HEK293 (cell line): Measurements from ENCODE around the gene SLC15A4.

Experiments
- CTCF ChIA-PET: fragments of 350-600 bp; formaldehyde crosslinking; extraction: SDS; loops from one replicate; lab custom pipeline; 2021; ENCODE audit warnings: antibody characterized with exemption; lab: Yijun Ruan, JAX
- POLR2A ChIA-PET: fragments of 300-600 bp; formaldehyde crosslinking; extraction: SDS; loops from one replicate; lab custom pipeline; 2020; ENCODE audit warnings: antibody characterized with exemption, inconsistent platforms; lab: Yijun Ruan, JAX
- H3K27ac ChIP-seq: fragments of 200-500 bp; sonication (Bioruptor generic); 2 replicates; pipeline ENCODE4 v1.5.1; 2014; ENCODE audit warnings: low read depth, low read length, control low read depth, inconsistent platforms; ENCODE audit errors: extremely low read depth
- H3K36me3 ChIP-seq, 2 experiments: fragments of 200-500 bp in 1 of 2; sonication (Bioruptor generic) in 1 of 2; 1 replicate in 1 of 2; 2 replicates in 1 of 2; pipeline ENCODE4 v1.5.1; 2014 to 2017; ENCODE audit warnings: inconsistent platforms in 2 of 2, low read length in 2 of 2; ENCODE audit not compliant: control insufficient read depth in 2 of 2, insufficient read depth in 1 of 2
- H3K4me1 ChIP-seq: fragments of 200-500 bp; sonication (Bioruptor generic); 2 replicates; pipeline ENCODE4 v1.5.1; 2014; ENCODE audit warnings: mild to moderate bottlenecking, low read length, inconsistent platforms; ENCODE audit not compliant: control insufficient read depth, insufficient read depth
- H3K4me3 ChIP-seq: 2 replicates; pipeline ENCODE4 v1.5.1; 2011; ENCODE audit warnings: low read depth, mild to moderate bottlenecking, control low read depth, low read length, moderate library complexity
- H3K9me3 ChIP-seq: fragments of 200-500 bp; sonication (Bioruptor generic); 2 replicates; pipeline ENCODE4 v1.5.1; 2014; ENCODE audit warnings: low read depth, low read length, inconsistent platforms; ENCODE audit not compliant: control insufficient read depth, insufficient read depth
- ATF2 ChIP-seq: fragments of 450-650 bp; formaldehyde crosslinking; IDR thresholded peaks from 2 replicates; pipeline ENCODE4 v1.5.1; 2016; ENCODE audit warnings: missing biosample characterization, missing genetic modification characterization, low read depth
- BCL11A ChIP-seq: fragments of 450-650 bp; formaldehyde crosslinking; IDR thresholded peaks from 2 replicates; pipeline ENCODE4 v1.5.1; 2016; ENCODE audit warnings: low read depth, missing biosample characterization, missing genetic modification characterization
- BCL11B ChIP-seq: fragments of 450-650 bp; formaldehyde crosslinking; IDR thresholded peaks from 2 replicates; pipeline ENCODE4 v1.5.1; 2016; ENCODE audit warnings: low read depth, missing biosample characterization, missing genetic modification characterization
- GLI2 ChIP-seq: fragments of 450-650 bp; formaldehyde crosslinking; IDR thresholded peaks from 2 replicates; pipeline ENCODE4; 2017; ENCODE audit warnings: missing biosample characterization, missing genetic modification characterization, low read depth, borderline replicate concordance
- HOXC10 ChIP-seq: sonication (generic); formaldehyde crosslinking; IDR thresholded peaks from 2 replicates; pipeline ENCODE4 v1.8.1; 2023; ENCODE audit warnings: mild to moderate bottlenecking, missing genetic modification reagents
- KLF9 ChIP-seq: fragments of 450-650 bp; formaldehyde crosslinking; IDR thresholded peaks from 2 replicates; pipeline ENCODE4 v1.5.1; 2016; ENCODE audit warnings: missing biosample characterization, missing genetic modification characterization, low read depth
- PRDM10 ChIP-seq: fragments of 450-650 bp; formaldehyde crosslinking; IDR thresholded peaks from 2 replicates; pipeline ENCODE4 v1.5.1; 2016; ENCODE audit warnings: missing biosample characterization, missing genetic modification characterization
- SP2 ChIP-seq: fragments of 450-650 bp; formaldehyde crosslinking; IDR thresholded peaks from 2 replicates; pipeline ENCODE4 v1.5.1; 2016; ENCODE audit warnings: missing biosample characterization, missing genetic modification characterization
- ZFP37 ChIP-seq: fragments of 450-650 bp; formaldehyde crosslinking; IDR thresholded peaks from 2 replicates; pipeline ENCODE4 v1.5.1; 2016; ENCODE audit warnings: missing biosample characterization, missing genetic modification characterization
- ZNF10 ChIP-seq: fragments of 450-650 bp; formaldehyde crosslinking; IDR thresholded peaks from 2 replicates; pipeline ENCODE4 v1.5.1; 2017; ENCODE audit warnings: missing biosample characterization, missing genetic modification characterization
- ZNF112 ChIP-seq: fragments of 450-650 bp; formaldehyde crosslinking; IDR thresholded peaks from 2 replicates; pipeline ENCODE4 v1.5.0; 2017; ENCODE audit warnings: missing biosample characterization, missing genetic modification characterization
- ZNF133 ChIP-seq: fragments of 450-650 bp; formaldehyde crosslinking; IDR thresholded peaks from 2 replicates; pipeline ENCODE4 v1.5.1; 2016; ENCODE audit warnings: missing biosample characterization, missing genetic modification characterization
- ZNF146 ChIP-seq: fragments of 450-650 bp; formaldehyde crosslinking; IDR thresholded peaks from 2 replicates; pipeline ENCODE4 v1.5.1; 2016; ENCODE audit warnings: missing biosample characterization, missing genetic modification characterization
- ZNF211 ChIP-seq: fragments of 450-650 bp; formaldehyde crosslinking; IDR thresholded peaks from 2 replicates; pipeline ENCODE4 v1.5.1; 2016; ENCODE audit warnings: low read depth, missing biosample characterization, missing genetic modification characterization
- ZNF214 ChIP-seq: fragments of 450-650 bp; formaldehyde crosslinking; IDR thresholded peaks from 2 replicates; pipeline ENCODE4 v1.5.1; 2017; ENCODE audit warnings: missing biosample characterization, mild to moderate bottlenecking, missing genetic modification characterization, borderline replicate concordance
- ZNF274 ChIP-seq, 2 experiments: fragments of 200-500 bp in 1 of 2; fragments of 450-650 bp in 1 of 2; sonication (Bioruptor generic) in 1 of 2; formaldehyde crosslinking in 1 of 2; IDR thresholded peaks; 2 replicates each; pipeline versions ENCODE4 v1.5.1 to v1.6.1; 2014 to 2016; ENCODE audit warnings: borderline replicate concordance in 1 of 2, inconsistent platforms in 1 of 2, low read length in 1 of 2, missing biosample characterization in 1 of 2, missing genetic modification characterization in 1 of 2
- ZNF391 ChIP-seq: fragments of 450-650 bp; formaldehyde crosslinking; IDR thresholded peaks from 2 replicates; pipeline ENCODE4 v1.5.1; 2016; ENCODE audit warnings: low read depth, missing biosample characterization, missing genetic modification characterization, borderline replicate concordance
- ZNF580 ChIP-seq: fragments of 450-650 bp; formaldehyde crosslinking; IDR thresholded peaks from 2 replicates; pipeline ENCODE4 v1.5.1; 2016; ENCODE audit warnings: missing biosample characterization, missing genetic modification characterization
- ZNF596 ChIP-seq: fragments of 450-650 bp; IDR thresholded peaks from 2 replicates; pipeline ENCODE4 v1.5.0; 2018; ENCODE audit warnings: missing biosample characterization, mild to moderate bottlenecking, missing genetic modification characterization, moderate library complexity
- ZNF660 ChIP-seq: fragments of 450-650 bp; IDR thresholded peaks from 2 replicates; pipeline ENCODE4 v1.5.1; 2018; ENCODE audit warnings: missing biosample characterization, mild to moderate bottlenecking, missing genetic modification characterization
- ZNF830 ChIP-seq: fragments of 450-650 bp; IDR thresholded peaks from 2 replicates; pipeline ENCODE4 v1.5.0; 2018; ENCODE audit warnings: missing biosample characterization, missing genetic modification characterization, low read depth, mild to moderate bottlenecking, moderate library complexity
- ZSCAN16 ChIP-seq: fragments of 450-650 bp; formaldehyde crosslinking; IDR thresholded peaks from 2 replicates; pipeline ENCODE4 v1.5.1; 2016; ENCODE audit warnings: missing biosample characterization, missing genetic modification characterization

Gene SLC15A4

GRCh38 chr12:128843538-128843937, 19.8 kb upstream of the SLC15A4 start:
- Histone ChIP-seq H3K36me3 (no peaks in the 10 kb centered on the region), H3K27ac (no peak overlapping the region), H3K9me3 (no peaks in the 10 kb centered on the region), H3K4me3 (no peak overlapping the region), H3K4me1 (no peaks in the 10 kb centered on the region)
- no peak for TF ChIP-seq ZNF211 (tag by site-specific recombination)
- no peak for TF ChIP-seq HOXC10 (CRISPR knock-in tag)
- no peak for TF ChIP-seq PRDM10 (tag by site-specific recombination)
- no peak for TF ChIP-seq ZNF112 (tag by site-specific recombination)
- TF ChIP-seq GLI2 (tag by site-specific recombination) = no peak
- no peak for TF ChIP-seq SP2 (tag by site-specific recombination)
- TF ChIP-seq ZSCAN16 = no peak
- no peak for TF ChIP-seq KLF9 (tag by site-specific recombination)
- no peak for TF ChIP-seq ZNF830
- no peak for TF ChIP-seq ZFP37 (tag by site-specific recombination)
- TF ChIP-seq BCL11B (tag by site-specific recombination) = no peak
- TF ChIP-seq BCL11A (tag by site-specific recombination) = no peak
- TF ChIP-seq ZNF274 (IDR thresholded peaks at IDR 0.05; ENCODE audit: low read length) = no peak
- no peak for TF ChIP-seq ZNF274 (tag by site-specific recombination; IDR thresholded peaks at IDR 0.05; ENCODE audit: borderline replicate concordance)
- TF ChIP-seq ZNF660 (tag by site-specific recombination) = no peak
- no peak for TF ChIP-seq ZNF133 (tag by site-specific recombination)
- no peak for TF ChIP-seq ZNF580
- no peak for TF ChIP-seq ZNF146 (tag by site-specific recombination)
- no peak for TF ChIP-seq ATF2 (tag by site-specific recombination)
- no peak for TF ChIP-seq ZNF391
- ChIA-PET CTCF (no interaction called here), POLR2A (no interaction called here)

- no peaks in the 10 kb centered on the region for H3K9me3 ChIP-seq
- H3K27ac ChIP-seq = no peak overlapping the region
- ChIA-PET CTCF (no interaction called here), POLR2A (no interaction called here)
- no peaks in the 10 kb centered on the region for H3K36me3 ChIP-seq
- H3K4me1 ChIP-seq = no peaks in the 10 kb centered on the region
- H3K4me3 ChIP-seq = no peak overlapping the region
- TF ChIP-seq ZNF214 (tag by site-specific recombination) = no peak
- no peak for TF ChIP-seq ZNF596 (tag by site-specific recombination)
- TF ChIP-seq ZNF10 (tag by site-specific recombination) = no peak
Measured at GRCh38 chr12:128842579-128842978, 18.8 kb upstream of the SLC15A4 start.
